MCF 10A (cell line): ENCODE data around the gene IFFO2. TPM values are rescaled to one million over a fixed set of nuclear protein-coding genes. Genes with fewer than 3 reads are reported as not detected.
A peak's percentile ranks its signal among the peaks of the same experiment; 100 is the strongest.

Experiments used
- BruUV-seq: library from RNA; stranded (reverse); fragments of 400-500 nt; replicated peaks from 2 replicates; lab custom pipeline; 2021; lab: Mats Ljungman, UMichigan
- CTCF ChIA-PET: fragments of 300-600 bp; sonication (Branson Sonifier 250); formaldehyde crosslinking; extraction: SDS; loops from one replicate; lab custom pipeline; 2021; ENCODE audit warnings: antibody characterized with exemption, inconsistent platforms; lab: Yijun Ruan, JAX
- POLR2A ChIA-PET: fragments of 300-600, 350-650 bp; sonication (Branson Sonifier 250); formaldehyde crosslinking; extraction: SDS; loops from one replicate; lab custom pipeline; 2020; ENCODE audit warnings: antibody characterized with exemption, inconsistent platforms; lab: Yijun Ruan, JAX
- DNase-seq: peaks from one replicate; pipeline ENCODE4 v3.0.0-alpha.2; 2018; ENCODE audit not compliant: unreplicated experiment
- H3K27ac Mint-ChIP-seq: one replicate; pipeline ENCODE4 v1.8.0; 2022; ENCODE audit warnings: mild to moderate bottlenecking, low read depth, mixed read lengths; ENCODE audit not compliant: unreplicated experiment
- H3K27me3 Mint-ChIP-seq: one replicate; pipeline ENCODE4 v1.8.0; 2022; ENCODE audit warnings: mixed read lengths; ENCODE audit not compliant: insufficient read depth, unreplicated experiment
- H3K36me3 Mint-ChIP-seq: one replicate; pipeline ENCODE4 v1.8.0; 2022; ENCODE audit warnings: mild to moderate bottlenecking, moderate library complexity, mixed read lengths; ENCODE audit not compliant: insufficient read depth, unreplicated experiment
- H3K4me1 Mint-ChIP-seq: one replicate; pipeline ENCODE4 v1.8.0; 2022; ENCODE audit warnings: mixed read lengths; ENCODE audit not compliant: insufficient read depth, unreplicated experiment
- H3K4me3 Mint-ChIP-seq: one replicate; pipeline ENCODE4 v1.8.0; 2022; ENCODE audit warnings: mild to moderate bottlenecking, moderate library complexity, mixed read lengths; ENCODE audit not compliant: unreplicated experiment
- H3K9me3 Mint-ChIP-seq: one replicate; pipeline ENCODE4 v1.8.0; 2022; ENCODE audit warnings: mixed read lengths; ENCODE audit not compliant: unreplicated experiment
- CTCF ChIP-seq: fragments of 200-600 bp; IDR thresholded peaks from one replicate; pipeline ENCODE4 v1.8.0; 2022; ENCODE audit warnings: antibody characterized with exemption, mild to moderate bottlenecking; ENCODE audit not compliant: unreplicated experiment
- intact Hi-C: fragments of 100-400 bp; cut with micrococcal nuclease; formaldehyde crosslinking; loops from 2 replicates; pipeline ENCODE4 v1.14.1; 2022
- total RNA-seq: library from RNA; stranded (reverse); gene quantifications from 2 replicates; pipeline ENCODE4 v1.2.3, GENCODE V29; 2022

The IFFO2 gene
- total RNA-seq, 1 experiment from 2014 or later = 21.0 TPM

DNA sequence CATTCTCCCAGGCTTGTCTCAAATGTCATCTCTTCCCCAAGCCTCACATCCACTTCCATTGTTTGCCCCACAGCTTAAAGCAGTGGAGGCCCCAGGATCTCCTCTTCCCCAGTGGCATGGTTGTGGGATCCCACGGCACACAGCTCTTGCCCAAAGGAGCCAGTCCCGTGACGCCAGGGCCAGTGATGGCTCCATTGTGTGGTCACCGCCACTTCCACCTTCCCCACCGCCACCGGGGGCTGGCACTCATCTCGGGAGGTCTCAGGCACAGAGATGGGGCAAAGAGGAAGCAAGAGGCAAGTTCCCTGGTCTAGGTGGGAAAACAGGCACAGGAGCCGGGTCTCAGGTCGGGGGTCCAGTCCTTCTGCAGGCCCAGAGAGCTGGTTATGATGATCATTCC is 31.2 kb downstream of the IFFO2 start:
- no TSS peak for BruUV-seq
- no peaks in the 10 kb centered on the region for H3K27me3 Mint-ChIP-seq

DNA sequence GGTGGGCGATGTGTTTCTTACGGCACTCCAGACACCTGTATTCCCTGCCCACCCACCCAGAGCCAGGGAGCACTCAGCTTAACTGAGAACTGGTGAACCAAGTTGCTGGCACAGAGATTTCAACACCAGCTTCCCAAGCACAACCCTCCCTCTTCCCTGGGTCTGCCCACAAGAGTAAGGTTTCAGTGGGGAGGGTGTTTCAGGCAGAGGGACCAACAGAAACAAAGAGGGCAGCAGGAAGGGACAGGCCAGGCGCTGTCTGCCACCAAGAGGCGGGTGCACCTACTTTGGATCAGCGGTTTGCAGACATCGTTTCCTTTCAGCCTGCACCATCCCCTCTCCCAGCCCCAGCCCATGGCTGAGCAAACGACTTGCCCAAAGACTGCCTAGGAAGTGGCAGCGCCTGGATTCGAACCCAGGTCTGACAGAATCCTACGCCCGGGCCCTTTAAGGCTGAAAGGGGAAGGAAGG is 32.2 kb downstream of the IFFO2 start:
- H3K4me1 Mint-ChIP-seq = peaks cover 27% of the 10 kb centered on the region
- BruUV-seq = no TSS peak
- ChIA-PET POLR2A (interaction anchor here (1.0 to 1.1 kb wide), 3 partner anchors 24 to 38 kb away, joined by 3 to 4 read pairs (median 3); no protein-coding TSS in a partner anchor), CTCF (interaction anchor here (0.6 to 2.4 kb wide), 6 partner anchors 10 to 171 kb away, joined by 3 to 14 read pairs (median 4); no protein-coding TSS in a partner anchor)
- peaks cover 8% of the 10 kb centered on the region for H3K36me3 Mint-ChIP-seq
- no peaks in the 10 kb centered on the region for H3K27me3 Mint-ChIP-seq
- H3K9me3 Mint-ChIP-seq = no peaks in the 10 kb centered on the region
- intact Hi-C loops = no loop called here
- no peak overlapping the region for H3K4me3 Mint-ChIP-seq
- no peak for TF ChIP-seq CTCF
- H3K27ac Mint-ChIP-seq = no peak overlapping the region
- peak; percentile 19 for DNase-seq

More for the DNA sequence above, 31.2 kb downstream of the IFFO2 start:
- intact Hi-C loops = no loop called here
- H3K4me3 Mint-ChIP-seq = no peak overlapping the region
- ChIA-PET POLR2A (interaction anchor here (1.1 kb wide), 1 partner anchor 37 kb away, joined by 4 read pairs; no protein-coding TSS in a partner anchor), CTCF (interaction anchor here (1.0 to 2.4 kb wide), 2 partner anchors 9 to 12 kb away, joined by 3 to 14 read pairs; no protein-coding TSS in a partner anchor)
- no peak for DNase-seq
- no peak for TF ChIP-seq CTCF
- peaks cover 8% of the 10 kb centered on the region for H3K36me3 Mint-ChIP-seq
- peaks cover 27% of the 10 kb centered on the region for H3K4me1 Mint-ChIP-seq
- H3K27ac Mint-ChIP-seq = no peak overlapping the region
- H3K9me3 Mint-ChIP-seq = no peaks in the 10 kb centered on the region

DNA sequence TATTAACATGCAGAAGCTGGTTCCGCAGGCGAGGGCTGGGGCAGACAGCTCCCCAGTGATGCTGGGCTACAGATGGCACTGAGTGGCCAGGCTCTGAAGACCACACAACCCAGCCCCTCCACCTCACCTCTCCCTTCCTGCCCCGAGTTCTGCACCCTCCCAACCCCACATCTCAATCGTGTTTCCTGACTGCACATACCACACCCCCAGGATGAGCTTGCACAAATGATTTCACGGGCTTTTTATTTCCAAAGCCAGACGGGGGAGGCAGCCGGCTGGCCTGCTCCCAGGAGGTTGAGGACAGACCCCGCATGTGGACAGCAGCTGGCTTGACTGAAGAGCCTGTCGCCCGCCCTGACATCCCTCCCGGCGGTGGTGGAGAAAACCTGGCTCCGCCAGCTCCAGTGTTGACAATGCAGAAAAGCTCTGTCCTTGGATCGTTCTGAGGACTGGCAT is 32.7 kb downstream of the IFFO2 start:
- DNase-seq = no peak
- Mint-ChIP-seq H3K4me3 (no peak overlapping the region), H3K4me1 (peaks cover 27% of the 10 kb centered on the region), H3K36me3 (peaks cover 11% of the 10 kb centered on the region), H3K27me3 (no peaks in the 10 kb centered on the region), H3K9me3 (no peaks in the 10 kb centered on the region), H3K27ac (no peak overlapping the region)
- no peak for TF ChIP-seq CTCF
- intact Hi-C loops = loop anchor here (2.0 kb wide), 1 partner anchor 25 kb away; no protein-coding TSS in a partner anchor
- POLR2A ChIA-PET = interaction anchor here (0.8 to 3.6 kb wide), 5 partner anchors 15 to 151 kb away, joined by 3 to 34 read pairs (median 4); partner anchors contain the start of gene IFFO2
- CTCF ChIA-PET = interaction anchor here (0.6 to 2.4 kb wide), 8 partner anchors 10 to 174 kb away, joined by 3 to 14 read pairs (median 3); no protein-coding TSS in a partner anchor
- BruUV-seq = no TSS peak
